GM08714 (cell line): ENCODE results near the gene CCDC134.

Experiments
- H3K4me3 ChIP-seq: fragments of 200-500 bp; sonication (Bioruptor generic); 2 replicates; pipeline ENCODE4 v1.5.1; 2014; ENCODE audit warnings: mild to moderate bottlenecking, low read length, inconsistent platforms
- ZNF274 ChIP-seq: IDR thresholded peaks from 2 replicates; pipeline ENCODE4 v1.6.1; 2012; ENCODE audit warnings: mild to moderate bottlenecking, low read depth, low read length

The CCDC134 gene

DNA sequence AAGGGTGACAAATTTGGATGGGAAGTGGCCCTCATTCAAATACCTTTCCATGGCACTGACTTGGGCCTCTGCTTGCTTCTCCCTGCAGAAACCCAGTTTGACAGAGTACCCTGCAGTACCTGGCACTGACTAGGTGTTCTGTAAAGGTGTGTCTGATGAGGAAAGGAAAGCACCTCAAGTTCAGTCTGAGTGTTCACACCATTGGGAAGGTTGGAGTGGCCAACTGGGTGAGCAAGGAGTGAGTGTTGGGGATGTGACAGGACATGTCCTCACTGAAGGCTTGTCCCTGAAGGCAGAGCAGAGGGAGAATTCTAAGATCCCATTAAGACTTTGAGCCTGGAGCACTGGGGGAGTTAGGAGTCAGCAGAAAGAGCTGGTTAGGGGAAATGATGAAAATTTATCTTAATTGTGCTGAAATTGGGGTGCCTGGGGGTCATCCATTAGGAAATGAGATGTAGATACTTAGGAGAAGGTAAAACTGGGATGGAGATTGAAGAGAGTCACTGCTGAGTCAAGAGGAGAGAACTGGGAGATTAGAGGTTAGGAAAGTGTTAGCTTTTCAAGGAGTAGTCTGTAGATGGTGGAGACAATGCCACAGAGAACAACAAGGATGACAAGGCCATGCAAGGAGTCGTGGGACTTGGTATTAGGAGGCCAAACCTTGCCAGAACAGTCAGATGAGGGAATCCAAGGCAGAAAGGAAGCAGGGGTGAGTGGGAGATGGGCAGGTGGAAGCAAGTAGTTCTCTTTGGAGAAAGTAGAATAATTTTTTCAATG is 38.6 kb downstream of the CCDC134 start:
- no peak for TF ChIP-seq ZNF274
- H3K4me3 ChIP-seq = no peak overlapping the region

DNA sequence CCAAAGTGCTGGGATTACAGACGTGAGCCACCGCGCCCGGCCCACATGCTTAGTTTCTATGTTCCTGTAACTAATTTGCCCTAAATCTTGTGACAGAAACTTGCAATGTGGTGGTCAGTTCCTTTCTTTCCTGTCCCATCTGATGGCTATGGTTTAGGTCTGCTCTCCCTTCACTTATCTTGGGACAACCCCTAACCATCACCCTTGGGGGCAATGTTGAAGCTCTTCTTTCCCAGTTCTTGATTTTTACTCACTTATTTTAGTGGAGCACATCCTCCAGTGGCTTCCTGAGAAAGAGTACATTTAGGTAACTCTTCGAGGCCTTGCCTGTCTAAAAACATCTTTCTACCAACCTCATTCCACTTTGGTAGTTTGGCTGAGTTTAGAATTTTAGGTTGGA is 39.7 kb downstream of the CCDC134 start:
- H3K4me3 ChIP-seq = no peak overlapping the region
- no peak for TF ChIP-seq ZNF274

DNA sequence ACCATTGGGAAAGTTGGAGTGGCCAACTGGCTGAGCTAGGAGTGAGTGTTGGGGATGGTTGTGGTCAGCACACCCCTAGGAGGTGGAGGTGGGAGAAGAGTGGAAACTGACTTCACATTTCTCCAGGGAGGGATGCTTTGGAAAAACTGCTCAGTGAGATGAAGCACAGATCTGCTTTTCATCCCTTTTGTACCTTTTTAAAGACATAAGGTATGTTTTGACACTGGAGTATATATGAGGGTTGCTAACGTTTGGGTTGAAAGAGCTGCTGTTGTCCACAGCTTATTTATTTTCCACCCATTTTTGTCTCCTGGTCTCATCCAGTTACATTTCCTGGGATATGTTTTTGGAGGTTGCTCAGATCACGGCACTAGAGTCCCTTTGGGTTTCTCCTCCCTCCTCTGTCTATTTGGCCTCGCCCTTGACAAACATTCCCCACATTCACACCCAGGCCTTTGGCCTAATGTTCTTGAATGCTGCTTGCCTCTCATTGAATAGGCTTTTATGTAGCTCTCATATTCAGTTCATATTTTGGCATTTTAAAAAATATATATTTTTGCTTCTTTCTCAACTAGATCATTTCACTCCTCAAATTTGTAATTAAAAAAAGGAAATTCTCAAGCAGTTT is 40.7 kb downstream of the CCDC134 start:
- H3K4me3 ChIP-seq = no peak overlapping the region
- TF ChIP-seq ZNF274 = no peak

DNA sequence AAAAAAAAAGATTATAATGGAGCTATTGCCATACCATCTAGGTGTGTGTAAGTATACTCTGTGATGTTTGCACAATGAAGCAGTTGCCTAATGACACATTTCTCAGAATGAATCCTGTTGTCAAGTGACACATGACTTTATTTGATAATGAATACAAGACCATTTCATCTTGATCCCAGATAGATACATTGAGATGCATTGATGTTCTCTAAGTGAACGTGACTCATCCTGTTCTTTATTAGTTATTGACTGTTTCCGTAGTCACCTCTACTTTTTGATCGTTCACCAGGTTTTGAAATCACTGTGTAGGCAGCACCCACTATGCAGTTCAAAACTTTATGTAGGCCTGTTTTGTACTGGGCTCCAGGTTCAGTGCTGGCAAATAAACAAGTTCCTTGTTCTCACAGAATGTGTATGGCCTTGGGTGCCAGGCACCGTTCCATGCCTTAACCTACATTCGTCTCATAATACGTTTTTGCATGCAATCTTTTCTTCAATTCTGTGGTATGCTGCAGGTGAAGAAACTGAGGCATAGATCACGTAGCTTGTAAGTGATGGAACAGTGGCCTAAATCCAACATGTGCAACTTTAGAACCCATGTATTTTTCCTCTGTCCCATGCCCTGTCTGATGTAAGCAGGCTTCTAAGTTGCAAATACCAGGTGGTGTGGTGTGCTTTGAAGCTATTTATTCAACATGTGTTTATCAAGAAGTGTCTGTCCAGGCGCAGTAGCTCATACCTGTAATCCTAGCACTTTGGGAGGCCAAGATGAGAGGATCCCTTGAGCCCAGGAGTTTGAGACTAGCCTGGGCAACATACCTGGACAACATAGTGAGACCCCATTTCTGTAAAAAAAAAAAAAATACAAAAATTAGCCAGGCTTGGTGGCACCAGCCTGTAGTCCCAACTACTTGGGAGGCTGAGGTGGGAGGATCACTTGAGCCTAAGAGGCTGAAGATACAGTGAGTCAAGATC is 42.8 kb downstream of the CCDC134 start:
- H3K4me3 ChIP-seq = no peak overlapping the region
- TF ChIP-seq ZNF274 = no peak

DNA sequence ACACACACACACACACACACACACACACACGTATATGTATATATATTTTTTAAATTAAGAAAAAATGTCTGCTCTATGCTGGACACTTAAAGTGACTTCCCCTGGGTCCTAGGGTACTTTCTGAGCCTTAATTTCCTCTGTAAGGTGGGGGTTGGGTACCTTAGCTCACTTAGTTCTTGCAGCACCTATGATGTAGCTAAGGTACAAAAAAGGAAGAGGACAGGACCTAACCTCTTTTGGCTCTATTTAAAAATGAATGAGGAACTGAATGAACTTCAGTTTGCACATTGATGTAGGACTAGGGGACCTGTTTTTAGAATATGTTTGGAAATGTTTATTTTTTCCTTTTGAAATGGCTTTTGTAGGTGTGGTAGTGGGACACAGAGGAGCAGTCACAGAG is 43.6 kb downstream of the CCDC134 start:
- TF ChIP-seq ZNF274 = no peak
- no peak overlapping the region for H3K4me3 ChIP-seq

- TF ChIP-seq ZNF274 = no peak
- no peak overlapping the region for H3K4me3 ChIP-seq
These were observed 44.0 kb downstream of the CCDC134 start for GRCh38 chr22:41844513-41844912.

GRCh38 chr22:41845380-41846267 is 45.1 kb downstream of the CCDC134 start:
- no peak for TF ChIP-seq ZNF274

DNA sequence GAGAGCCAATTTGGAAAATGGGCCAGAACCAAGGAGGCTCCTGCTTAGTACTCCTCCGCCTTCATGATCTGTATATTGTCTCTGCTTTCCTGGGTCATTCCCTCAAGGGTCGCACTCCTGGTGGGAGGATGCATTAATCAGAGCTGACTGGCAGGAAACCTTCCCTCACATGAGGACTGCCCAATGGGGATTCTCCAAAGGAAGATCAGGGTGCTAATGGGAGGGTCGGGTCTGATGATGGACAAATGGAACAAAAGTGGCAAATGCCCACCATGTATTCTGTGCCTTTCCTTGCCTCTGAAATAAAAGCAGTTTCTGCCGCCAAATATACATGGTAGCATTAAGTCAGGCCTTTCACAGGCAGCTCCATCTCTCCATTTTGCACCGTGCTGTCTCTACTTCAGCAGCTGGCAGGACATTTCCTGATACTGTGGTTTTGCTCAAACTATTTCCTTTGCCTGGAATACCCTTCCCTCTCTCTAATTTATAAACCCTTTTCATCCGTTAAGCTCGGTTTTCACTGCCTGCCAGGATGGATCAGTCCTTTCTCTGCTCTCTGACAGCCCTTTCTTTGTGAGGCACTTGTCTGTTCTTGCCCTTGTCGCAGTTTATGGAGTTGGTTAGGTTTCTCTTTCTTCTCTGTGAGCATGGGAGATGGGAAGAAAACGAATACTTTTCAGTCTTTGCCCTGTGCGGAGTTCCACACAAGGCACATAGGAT is 45.9 kb downstream of the CCDC134 start:
- no peak overlapping the region for H3K4me3 ChIP-seq
- no peak for TF ChIP-seq ZNF274

More at GRCh38 chr22:41845380-41846267, 45.1 kb downstream of the CCDC134 start:
- no peak overlapping the region for H3K4me3 ChIP-seq

GRCh38 chr22:41847300-41847699 is 46.8 kb downstream of the CCDC134 start:
- TF ChIP-seq ZNF274 = no peak
- H3K4me3 ChIP-seq = no peak overlapping the region

DNA sequence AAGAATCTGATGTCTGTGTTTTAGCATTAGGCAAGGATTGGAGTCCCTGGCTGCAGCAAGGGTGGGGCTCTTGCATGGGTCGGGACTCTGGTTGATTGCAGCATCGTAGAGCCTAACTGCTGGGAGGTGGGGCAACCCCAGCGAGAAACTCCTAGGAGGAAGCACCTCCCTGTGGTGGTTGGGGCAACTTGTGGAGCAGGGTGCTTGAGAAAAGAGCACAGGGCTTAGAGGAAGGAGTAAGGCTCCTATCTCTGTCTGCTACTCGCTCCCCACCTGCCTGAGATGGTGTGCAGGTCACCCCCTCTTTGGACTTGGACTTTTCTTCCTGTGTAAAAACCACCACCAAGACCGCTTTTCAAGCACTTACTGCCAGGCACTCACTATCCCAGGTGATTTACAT is 48.0 kb downstream of the CCDC134 start:
- no peak for TF ChIP-seq ZNF274
- no peak overlapping the region; the same call in 1 of the 2 replicates for H3K4me3 ChIP-seq

DNA sequence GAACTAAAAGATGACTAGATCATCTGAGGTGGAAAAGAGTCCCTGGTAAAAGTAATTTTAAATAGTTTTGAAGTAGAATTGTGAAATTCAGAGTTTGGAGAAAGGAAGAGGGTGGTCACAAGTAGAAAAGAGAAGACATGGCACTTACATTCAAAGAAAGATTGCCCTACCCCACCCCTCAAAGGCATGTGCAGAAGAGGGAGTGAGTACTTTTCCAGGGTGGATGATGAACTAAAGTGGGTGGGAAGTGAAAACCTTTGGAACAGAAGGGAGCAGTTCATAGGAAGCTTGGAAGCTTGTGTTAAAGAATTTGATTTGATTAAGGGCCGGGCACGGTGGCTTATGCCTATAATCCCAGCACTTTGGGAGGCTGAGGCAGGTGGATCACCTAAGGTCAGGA is 56.0 kb downstream of the CCDC134 start:
- no peak for TF ChIP-seq ZNF274

DNA sequence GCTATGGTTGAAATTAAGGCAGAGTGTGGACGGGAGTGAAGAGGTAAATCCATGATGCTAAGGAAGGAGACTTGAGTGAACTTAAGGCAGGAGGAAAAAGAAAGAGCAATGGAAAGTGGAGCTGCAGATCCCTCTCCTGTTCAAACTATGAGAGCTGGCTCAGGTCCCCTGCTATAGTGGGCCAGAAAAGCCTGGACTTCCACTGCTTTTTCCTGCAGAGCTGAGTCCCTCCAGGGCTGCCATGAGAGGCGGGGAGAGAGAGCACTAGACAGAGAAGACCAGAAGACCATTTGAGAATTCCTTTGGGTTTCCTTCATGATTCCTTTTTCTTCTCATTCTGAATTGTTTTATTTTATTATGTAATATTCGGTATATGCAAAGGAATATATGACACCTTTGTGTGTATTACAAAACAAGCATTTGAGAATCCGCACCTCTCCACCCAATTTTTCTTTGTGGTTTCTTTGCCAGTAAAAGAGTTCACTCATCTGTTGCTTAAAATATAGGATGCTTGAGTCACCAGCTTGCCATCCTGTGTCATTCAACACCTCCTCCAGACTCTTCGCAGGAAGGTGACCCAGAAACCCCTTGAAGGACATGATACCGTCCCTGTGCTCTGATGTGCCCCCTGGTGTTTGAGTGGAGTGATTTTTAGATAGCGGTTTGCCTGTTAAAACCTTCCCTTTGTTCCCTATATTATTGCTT is 56.8 kb downstream of the CCDC134 start:
- TF ChIP-seq ZNF274 = no peak
- no peak overlapping the region for H3K4me3 ChIP-seq

More for the DNA sequence above, 56.0 kb downstream of the CCDC134 start:
- no peak overlapping the region for H3K4me3 ChIP-seq

- H3K4me3 ChIP-seq = no peak overlapping the region
- no peak for TF ChIP-seq ZNF274
These were observed 57.4 kb downstream of the CCDC134 start for GRCh38 chr22:41857860-41858199.
